NCI-H748 (cell line): Measurements from ENCODE around the gene WNT1.

ENCODE experiments used
- DNase-seq: peaks from one replicate; lab custom pipeline; 2025; ENCODE audit not compliant: unreplicated experiment; lab: John Stamatoyannopoulos, UW

The WNT1 gene

GRCh38 chr12:48960834-48961233 is 17.3 kb upstream of the WNT1 start:
- DNase-seq, result no peak

- DNase-seq, result no peak
Measured at GRCh38 chr12:48961331-48961730, 16.8 kb upstream of the WNT1 start.

- no peak for DNase-seq
Measured at GRCh38 chr12:48961801-48962200, 16.3 kb upstream of the WNT1 start.

DNA sequence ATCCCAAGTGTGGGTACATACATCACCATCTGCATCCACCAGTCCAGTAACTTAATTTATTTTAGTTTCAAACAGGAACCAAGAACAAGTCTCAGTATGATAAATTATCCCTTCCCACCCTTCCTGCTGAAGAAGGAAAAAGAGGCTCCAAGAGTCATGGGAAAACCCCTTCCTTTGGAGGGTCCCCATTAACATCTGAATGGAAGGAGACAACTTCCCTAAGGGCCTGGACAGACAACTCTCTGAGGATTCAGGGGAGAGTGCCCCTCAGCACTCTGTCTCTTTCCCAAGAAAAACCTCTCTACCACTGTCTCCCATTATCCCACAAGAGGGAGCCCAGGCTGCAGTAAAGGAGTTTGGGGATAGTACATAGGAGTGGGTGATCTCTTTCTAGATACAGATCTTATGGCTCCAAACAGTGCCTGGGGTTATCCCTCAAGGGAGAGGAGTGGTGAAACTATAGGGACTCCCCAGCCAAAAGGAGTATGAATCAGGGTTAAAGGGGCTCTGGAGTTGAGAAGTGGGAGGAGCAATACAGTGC is 12.8 kb upstream of the WNT1 start:
- DNase-seq, result no peak

DNA sequence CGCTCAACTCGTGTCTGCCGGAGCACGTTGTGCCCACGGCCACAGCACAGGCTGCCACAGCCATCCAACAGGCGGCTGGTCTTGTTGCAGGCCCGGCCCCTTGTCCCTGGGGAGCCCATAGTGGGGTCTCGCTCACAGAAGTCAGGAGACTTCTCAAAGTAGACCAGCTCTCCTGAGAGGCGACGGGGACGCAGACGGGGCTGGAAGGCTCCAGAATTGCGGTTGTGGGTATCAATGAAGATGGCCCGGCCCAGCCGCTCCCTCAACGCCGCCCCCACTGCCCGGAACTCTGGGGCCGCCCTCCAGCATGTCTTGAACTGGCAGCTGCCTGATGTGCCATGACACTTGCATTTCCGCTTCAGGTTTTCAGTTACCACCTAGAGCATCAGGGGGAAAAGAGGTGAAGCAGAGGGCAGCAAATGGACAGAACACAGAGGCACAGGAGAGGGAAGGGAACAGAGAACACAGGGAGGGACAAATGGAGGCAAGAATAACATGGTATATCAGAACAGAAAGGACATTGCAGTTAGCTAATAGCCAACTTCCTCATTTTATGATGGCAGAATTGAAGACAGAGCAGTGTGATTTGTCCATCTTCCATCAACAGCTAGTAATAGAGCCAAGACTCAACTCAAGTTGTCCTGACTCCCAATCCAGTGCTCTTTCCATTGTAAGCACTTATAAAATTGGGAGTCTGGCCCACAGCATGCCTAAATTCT is 11.8 kb upstream of the WNT1 start:
- DNase-seq, result no peak

DNA sequence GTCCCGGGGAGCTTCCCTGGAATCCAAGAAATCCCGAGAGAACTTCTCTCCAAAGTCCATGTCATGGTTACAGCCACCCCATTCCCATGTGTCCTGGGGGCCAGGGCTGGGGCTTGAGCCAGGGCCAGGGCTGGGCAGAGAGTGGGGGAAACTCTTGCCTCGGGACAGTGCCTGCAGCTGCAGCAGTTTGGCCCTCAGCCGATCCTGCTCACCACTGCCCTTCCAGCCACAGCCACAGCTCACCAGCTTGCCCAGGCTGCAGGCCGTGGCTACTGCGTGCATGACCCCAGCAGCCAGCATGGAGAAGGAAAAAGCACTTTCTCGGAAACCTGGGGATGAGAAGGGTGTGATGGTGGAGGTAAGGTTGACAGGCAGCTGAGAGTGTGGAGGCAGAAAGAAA is 10.1 kb upstream of the WNT1 start:
- no peak for DNase-seq

DNA sequence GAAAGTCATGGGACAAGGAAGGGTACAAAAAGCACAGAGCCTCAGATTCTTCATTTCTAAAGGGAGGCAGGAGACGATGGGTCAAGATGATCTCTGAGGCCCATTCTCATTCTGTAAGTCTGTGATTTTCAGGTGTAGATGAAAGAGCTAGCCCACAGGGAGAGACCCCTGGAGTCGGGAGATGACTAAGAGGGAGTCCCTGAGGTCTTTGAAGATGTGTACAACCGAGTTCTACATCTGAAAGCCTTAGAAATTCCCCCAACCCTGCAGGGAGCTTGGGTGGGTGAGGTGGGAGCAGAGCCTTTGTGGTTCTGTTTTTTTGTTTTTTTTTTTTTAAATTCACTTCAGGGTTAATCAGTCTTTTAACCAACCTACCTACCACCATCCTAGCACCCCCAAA is 9.7 kb upstream of the WNT1 start:
- DNase-seq, result no peak

- DNase-seq, result no peak
Measured at GRCh38 chr12:48969160-48969771, 8.9 kb upstream of the WNT1 start.

DNA sequence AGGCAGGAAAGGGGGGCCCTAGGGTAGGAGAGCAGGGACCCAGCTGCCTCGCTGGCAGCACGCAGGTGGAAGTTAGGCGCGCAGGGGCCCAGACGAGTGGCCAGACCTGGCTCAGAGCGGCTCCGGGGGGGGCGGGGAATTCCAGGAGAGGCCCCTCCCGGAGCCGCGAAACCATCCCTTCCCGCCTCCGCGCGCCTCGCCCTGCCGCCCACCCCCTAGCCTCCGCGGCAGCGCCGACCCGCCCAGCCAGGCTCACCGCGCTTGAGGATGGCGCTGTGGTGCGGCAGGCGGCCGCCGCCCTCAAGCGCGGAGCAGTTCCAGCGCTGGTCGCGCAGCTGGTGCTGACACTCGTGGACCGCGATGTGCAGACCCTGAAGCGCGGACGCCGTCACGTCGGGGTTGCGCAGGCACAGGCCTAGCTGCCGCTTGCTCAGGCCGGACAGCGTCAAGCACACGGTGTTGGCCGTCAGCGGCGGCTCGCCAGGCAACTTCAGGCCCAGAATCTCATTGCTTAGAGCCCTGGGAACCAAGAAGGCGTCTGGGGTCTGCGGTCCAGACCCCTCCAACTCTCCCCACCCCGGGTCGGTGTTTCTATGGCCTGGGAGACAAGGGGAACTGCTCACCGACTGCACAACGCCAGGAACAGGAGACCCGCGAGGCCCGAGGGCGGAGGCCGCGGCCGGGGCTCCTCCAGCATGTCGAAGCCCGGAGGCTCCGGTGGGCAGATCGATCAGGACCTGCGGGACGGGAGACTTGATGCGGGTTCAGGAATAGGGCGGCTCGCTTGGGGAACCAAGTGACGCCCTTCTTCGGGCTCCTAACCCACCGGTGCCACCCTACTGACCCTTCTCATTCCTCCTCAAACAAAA is 8.1 kb upstream of the WNT1 start:
- peak; percentile 50 for DNase-seq

DNA sequence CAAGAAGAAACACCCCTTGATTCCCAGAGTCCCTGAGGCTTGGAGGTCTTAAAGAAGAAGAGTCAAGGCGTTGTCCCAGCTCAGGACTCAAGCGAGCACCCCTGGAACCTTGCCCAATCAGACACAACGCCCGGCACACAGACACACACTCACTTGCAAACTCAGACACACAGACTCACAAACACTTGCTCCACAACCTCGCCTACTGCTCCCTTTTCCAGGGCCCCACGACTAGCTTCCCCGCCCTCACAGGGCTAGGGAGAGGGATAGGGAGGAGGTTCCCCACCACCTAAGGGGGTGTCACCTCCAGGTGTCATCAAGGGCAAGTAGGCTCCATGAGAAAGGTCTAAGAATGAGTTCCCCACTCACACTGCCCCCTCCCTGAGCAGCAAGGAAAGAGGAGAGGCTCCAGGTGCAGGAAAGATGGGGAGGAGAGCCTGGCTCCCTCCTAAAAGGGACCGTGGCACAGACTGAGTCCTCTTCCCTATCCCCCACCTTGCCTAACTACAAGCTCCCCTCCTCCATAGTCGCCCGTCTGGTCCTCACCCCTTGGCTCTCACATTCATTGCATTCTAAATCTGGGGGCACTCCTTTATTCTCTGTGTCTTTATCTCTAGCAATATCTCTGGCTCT is 7.3 kb upstream of the WNT1 start:
- DNase-seq, result no peak

GRCh38 chr12:48972213-48972951 is 5.7 kb upstream of the WNT1 start:
- DNase-seq, result no peak

DNA sequence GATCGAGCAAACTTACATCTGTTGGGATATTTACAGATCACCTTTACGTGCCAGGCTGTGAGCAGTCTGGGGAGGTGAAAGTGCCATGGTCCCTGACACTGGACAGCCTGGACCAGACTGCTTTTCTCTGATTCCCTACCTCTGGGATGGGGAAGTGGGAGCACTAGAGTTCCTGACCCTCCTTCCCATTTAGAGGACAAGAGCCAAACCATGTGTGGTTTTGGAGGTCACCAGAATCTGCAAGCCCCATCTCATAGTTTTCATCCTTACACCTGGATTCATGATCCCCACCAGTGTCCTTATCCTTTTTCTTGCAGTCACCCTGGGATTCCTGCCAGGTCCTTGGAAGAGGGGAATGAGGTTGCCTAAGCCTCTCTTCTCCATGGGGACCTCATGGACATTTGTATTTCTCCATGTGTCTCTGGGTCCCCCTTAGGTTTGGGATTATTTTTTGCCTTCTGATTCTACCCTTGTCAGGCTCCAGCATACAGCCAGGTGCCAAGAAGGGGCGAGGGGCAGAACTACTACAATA is 5.1 kb upstream of the WNT1 start:
- no peak for DNase-seq

DNA sequence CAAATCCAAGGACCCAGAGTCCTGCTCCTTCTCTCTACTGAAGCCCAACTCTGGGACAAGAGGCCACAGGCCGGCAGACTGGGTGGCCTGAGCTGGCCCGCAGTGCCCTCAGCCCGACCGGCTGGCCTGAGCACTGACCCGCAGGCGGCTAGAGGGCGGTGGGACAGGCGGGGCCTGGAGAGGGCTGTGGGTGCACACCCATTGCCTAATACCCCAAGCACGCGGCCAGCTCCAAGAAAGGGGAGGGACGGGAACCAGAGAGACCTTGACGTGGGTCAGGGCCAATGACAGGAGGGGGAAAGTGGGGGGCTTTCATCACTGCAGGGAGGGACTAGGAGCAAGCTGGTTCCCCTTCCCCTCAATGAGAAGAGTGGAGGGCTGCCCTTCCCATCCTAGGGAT is 4.6 kb upstream of the WNT1 start:
- no peak for DNase-seq

DNA sequence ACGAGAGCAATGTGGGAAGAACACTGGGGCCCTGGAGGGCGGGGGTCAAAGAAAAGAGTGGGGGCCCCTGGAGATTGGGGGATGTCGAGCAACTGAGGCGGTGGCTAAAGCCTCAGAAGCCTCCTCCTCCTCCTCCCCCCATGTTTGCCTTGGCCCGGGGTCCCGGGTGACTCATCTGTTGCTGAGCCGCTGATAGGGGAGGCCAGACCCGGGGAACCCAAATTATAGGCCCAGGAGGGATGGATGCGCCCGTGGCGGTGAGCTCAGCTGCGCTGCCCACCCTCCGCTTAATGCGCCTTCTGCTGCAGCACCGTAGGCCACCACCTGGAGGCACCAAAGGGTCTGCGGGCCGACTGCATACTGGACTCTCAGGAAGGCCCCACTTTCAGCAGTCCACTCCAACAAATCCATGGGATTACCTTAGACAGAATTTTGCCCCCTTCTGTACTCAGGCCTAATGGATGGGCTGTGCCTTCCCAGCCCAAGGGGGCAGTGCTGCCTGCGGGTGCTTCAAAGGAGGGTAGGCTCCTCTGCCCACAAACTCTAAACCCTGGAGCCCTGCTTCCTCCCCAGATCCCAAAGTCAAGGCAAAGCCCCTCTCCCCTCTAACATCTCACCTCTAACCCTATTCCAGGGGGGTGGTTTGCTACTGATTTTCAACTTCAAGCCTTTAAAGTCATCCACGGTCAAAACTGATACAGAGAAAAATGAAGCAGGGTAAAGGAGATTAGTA is 4.0 kb upstream of the WNT1 start:
- no peak for DNase-seq

GRCh38 chr12:48977290-48978281 is 536 bp upstream of the WNT1 start:
- DNase-seq, result peak; percentile 57

DNA sequence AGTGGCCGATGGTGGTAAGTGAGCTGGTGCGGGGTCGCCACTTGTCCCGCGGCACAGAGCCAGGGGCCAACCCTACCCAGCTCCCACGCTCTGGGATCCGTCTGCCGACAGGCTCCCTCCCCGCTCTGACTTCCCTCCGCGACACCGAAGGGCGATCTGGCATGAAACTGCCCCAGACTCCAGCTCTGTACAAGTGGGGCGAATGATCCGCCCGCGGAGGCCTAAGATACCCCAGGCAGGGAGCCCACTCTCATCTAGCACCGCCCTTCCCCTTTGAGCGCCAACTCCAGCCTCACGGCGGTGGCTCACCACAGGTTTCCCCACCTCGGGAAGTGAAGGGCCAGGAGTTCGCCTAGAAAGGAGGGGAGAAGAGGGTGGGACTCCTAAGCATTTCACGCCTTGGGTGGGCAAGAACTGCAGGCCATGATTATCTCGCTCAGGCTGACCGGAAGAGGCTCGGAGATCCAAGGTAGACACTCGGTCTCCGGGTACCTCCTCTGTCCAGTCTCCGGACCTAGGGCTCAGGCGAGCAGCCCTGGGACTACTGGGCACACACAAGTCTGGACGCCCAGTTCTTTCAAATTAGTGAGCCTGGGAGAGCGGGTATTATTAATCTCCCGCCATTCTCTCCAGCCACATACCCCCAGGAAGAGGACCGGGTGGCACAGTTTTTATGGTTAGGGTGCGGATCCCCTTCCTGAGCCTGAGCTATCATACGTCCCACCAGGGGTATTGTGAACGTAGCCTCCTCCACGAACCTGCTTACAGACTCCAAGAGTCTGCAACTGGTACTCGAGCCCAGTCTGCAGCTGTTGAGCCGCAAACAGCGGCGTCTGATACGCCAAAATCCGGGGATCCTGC is 849 bp downstream of the WNT1 start:
- DNase-seq, result peak; percentile 44

- peak; percentile 34 for DNase-seq
Measured at GRCh38 chr12:48979602-48980388, 1.7 kb downstream of the WNT1 start.
